Activated CD4-positive, alpha-beta T cell treated with anti-CD3 and anti-CD28 coated beads for 4 hours (primary cell): ENCODE data around the gene ISCA1.

ENCODE experiments used
- DNase-seq, 2 donors: peaks; one replicate each; pipeline ENCODE4 v3.0.0-alpha.2; 2020

The ISCA1 gene

GRCh38 chr9:86219606-86220005 is 62.7 kb downstream of the ISCA1 start:
- DNase-seq = no peak

DNA sequence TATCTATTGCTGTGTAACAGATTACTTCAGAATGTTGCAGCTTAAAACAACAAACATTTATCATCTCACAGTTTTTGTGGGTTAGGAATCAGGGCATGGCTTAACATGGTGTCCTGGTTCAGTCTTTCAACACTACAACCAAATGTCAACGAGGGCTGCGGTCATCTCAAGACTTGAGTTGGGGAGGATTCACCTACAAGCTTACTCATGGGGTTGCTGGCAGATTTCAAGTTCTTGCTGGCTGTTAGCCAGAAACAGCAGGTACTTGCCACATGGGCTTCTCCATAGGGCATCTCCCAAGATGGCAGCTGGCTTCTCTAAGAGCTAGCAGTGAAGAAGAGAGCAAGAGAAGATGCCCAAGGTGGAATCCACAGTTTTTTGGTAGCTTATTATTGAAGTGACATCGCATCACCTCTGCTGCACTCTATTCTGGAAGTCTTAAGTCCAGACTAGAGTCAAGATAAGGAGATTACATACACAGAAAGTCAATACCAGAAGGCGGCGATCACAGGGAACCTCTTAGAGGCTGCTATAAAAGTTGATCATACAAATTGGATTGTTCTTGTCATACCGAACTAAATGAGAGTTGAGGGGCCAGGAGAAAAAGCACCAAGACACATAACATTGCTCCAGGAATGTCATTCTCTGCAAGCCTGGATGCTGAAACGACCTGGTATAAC is 65.1 kb downstream of the ISCA1 start:
- DNase-seq = no peak
